GM21515 (cell line): ENCODE measurements around the gene C20orf204.

ENCODE experiments used
- ATAC-seq: cut with Tn5 transposase; IDR thresholded peaks from one replicate; pipeline ENCODE4 v1.9.1; 2021; ENCODE audit not compliant: unreplicated experiment

C20orf204 gene

DNA sequence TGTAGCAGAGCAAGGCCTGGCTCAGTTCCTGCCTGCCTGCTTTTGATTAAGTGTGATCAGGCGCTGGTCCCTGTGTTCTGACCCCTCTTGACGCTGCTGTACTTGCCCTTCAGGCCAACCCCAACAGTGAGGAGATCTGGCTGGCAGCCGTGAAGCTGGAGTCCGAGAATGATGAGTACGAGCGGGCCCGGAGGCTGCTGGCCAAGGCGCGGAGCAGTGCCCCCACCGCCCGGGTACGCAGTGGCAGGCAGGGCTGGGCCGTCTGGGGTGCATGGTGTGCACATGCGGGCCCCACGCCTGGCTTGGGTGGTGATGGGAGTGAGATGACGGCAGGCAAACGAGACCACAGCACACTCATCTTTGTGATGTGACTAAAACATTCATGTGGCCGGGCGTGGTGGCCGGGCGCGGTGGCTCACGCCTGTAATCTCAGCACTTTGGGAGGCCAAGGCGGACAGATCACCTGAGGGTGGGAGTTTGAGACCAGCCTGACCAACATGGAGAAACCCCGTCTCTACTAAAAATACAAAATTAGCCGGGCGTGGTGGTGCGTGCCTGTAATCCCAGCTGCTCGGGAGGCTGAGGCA is 10.1 kb upstream of the C20orf204 start:
- no peak for ATAC-seq

DNA sequence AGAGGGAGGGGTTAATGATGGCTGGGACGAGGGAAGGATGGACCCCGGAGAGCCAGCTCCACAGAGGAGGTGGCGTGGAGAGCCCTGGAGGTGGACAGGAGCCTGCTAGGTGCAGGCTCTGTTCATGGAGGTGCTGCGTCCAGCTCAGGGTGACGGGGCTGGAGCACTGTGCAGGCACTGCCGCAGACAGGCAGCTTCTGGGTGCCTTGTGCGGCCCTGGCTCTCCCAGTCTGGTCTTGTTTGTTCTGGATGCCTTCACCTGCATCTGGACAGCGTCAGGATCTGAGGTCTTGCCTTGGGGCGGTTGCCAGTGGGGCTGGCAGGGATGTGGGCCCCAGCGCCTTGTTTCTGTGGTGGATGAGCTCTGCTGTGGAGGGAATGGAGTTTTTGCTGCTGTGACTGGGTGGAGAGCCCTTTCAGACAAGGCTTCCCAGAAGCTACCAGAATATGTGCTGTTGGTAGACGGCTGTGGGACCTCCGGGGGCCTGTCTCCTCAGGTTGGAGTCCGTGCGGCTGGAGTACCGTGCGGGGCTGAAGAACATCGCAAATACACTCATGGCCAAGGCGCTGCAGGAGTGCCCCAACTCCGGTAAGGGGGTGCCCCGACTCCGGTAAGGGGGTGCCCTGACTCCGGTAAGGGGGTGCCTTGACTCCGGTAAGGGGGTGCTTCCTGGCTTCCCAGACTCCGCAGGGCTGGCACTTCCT is 7.8 kb upstream of the C20orf204 start:
- no peak for ATAC-seq

DNA sequence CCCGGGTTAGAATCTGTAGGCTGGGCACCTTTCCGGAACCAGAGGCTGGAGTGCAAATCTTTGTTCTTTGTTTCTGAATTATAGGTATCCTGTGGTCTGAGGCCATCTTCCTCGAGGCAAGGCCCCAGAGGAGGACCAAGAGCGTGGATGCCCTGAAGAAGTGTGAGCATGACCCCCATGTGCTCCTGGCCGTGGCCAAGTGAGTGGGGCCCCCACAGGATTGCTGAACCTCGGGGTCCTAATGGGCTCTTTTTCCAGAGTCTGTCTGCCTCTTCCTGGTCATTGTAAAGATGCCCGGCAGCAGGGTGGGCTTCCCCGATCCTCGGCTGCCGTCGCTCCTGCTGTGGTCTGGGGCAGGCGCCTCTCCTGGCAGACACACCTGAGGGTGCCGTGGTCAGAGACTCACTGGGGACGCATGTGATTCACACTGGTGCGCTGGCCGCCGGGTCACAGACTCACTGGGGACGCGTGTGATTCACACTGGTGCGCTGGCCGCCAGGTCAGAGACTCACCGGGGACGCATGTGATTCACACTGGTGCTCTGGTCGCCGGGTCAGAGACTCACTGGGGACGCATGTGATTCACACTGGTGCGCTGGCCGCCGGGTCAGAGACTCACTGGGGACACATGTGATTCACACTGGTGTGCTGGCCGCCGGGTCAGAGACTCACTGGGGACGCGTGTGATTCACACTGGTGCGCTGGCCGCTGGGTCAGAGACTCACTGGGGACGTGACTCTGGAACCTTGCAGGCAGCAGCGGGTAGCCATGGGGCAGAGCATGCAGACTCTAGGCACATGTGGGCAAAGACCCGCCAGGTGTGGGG is 6.5 kb upstream of the C20orf204 start:
- ATAC-seq: no peak

DNA sequence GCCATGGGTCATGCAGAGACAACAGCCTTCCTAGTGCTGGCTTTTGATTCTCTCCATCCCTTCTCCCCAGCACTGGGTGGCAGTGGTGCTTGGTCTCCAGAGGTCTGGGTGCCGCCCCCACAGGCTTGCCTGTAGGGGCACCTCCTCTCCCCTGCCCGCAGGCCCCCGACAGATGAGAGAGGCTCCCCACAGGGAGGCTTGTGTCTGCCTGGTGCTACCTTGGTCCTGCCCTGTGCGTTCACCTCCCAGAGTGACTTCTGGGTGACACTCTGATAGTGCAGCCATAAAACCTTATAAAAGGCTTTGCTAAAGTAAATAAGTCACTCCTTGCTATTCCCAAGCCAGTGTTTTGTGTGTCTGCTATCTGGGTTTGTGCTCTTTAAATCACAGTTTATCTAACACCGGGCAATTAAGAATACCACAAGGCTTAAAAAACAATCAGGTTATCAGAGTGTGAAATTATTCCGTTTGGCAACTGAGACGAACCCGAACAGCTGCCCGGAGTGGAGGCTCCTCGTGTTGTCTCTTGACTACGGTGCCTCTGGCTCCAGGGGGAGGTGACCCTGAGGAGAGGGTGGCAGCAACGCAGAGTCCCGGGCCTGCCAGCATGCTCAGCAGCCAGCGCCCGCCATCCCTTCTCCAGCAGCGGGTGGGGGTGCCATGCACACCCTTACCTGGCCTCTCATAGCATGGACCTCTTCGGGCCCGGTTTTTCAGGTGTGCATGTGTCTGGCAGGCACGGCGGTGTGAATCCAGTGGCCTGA is 5.4 kb upstream of the C20orf204 start:
- no peak for ATAC-seq

DNA sequence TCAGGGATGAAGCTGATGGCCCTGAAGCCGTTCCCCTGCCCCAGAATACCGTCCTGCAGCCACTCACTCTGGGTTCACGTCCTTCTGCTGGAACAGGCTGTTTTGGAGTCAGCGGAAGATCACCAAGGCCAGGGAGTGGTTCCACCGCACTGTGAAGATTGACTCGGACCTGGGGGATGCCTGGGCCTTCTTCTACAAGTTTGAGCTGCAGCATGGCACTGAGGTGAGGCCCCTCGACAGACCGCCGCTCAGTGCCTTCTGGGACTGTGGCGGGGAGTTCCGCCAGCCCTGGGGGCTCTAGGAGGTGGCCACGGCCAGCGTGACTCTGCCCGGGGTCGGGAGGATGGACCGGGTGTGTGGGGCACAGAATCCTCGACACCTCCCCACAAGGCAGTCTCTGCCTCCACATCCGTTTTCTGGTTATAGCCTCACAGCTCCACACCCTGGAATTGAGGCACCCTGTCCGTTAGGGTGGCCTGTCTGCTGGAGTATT is 4.1 kb upstream of the C20orf204 start:
- no peak for ATAC-seq

DNA sequence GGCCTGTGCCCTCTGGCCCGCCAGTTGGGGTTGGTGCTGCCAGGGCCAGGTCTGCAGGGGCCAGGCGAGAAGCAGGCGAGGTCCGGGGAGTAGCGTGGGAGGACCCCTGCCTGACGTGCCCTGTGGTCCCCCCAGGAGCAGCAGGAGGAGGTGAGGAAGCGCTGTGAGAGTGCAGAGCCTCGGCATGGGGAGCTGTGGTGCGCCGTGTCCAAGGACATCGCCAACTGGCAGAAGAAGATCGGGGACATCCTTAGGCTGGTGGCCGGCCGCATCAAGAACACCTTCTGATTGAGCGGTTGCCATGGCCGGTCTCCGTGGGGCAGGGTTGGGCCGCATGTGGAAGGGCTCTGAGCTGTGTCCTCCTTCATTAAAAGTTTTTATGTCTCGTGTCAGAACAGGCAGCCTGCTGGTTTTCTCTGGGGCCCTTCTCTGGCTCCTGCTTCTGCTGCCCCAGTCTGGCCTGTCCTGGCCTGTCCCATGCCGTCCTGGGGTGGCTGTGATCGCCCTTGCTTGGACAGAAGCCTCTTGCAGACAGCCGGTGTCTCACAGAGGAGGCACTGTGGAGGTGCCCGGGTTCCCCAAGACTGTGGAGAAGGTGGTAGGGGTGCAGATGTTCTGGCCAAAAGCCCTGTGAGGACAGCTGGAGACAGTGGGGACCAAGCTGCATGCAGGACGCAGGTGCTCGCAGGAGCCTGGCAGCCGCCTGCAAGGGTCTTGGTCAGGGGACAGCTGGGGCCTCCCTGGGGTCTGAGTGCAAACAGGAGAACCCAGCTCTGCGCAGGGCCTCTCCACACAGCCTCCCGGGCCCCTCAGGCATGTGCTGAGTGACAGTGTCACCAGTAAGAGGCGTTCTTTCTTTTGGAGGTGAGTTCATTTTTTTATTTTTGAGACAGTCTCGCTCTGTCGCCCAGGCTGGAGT is 3.0 kb upstream of the C20orf204 start:
- ATAC-seq: no peak

GRCh38 chr20:64033981-64034493 is 1.9 kb upstream of the C20orf204 start:
- no peak for ATAC-seq

DNA sequence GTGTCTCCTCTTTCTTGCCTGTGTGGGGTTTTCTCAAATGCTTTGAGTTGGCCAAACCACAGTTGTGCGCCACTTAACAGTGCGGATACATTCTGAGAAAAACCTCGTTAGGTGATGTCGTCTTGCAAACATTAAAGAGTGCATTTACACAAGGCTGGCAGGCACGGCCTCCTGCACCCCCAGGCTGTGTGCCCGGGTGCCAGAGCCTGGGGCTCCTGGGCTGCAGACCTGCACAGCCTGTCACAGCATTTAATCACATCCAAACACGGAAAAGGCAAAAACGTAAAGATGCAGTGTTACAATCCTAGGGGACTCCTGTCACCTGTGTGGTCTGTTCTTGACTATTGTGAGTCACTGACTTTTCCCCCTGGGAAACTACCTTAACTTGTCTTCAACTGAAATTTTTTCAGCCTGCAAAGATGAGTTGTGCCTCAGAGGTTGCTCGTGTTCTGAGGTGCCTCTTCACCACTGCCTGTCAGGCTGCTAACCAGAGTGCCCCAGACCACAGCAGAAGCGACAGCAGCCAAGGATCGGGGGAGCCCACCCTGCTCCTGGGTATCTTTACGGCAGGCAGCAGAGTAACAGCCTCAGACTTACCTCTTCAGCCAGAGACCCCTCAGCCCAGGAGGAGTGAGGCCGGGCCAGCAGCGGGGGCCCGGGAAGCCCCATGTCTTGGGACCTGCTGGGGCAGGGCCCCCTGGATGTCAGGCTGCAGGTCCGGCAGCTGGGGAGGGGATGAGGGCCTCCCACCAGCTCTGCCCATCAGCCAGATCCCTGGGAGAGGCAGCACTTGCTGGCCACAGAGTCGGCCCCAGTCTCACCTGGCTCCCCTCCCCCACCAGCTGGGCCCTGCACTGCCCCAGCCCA is 683 bp upstream of the C20orf204 start:
- no peak for ATAC-seq

DNA sequence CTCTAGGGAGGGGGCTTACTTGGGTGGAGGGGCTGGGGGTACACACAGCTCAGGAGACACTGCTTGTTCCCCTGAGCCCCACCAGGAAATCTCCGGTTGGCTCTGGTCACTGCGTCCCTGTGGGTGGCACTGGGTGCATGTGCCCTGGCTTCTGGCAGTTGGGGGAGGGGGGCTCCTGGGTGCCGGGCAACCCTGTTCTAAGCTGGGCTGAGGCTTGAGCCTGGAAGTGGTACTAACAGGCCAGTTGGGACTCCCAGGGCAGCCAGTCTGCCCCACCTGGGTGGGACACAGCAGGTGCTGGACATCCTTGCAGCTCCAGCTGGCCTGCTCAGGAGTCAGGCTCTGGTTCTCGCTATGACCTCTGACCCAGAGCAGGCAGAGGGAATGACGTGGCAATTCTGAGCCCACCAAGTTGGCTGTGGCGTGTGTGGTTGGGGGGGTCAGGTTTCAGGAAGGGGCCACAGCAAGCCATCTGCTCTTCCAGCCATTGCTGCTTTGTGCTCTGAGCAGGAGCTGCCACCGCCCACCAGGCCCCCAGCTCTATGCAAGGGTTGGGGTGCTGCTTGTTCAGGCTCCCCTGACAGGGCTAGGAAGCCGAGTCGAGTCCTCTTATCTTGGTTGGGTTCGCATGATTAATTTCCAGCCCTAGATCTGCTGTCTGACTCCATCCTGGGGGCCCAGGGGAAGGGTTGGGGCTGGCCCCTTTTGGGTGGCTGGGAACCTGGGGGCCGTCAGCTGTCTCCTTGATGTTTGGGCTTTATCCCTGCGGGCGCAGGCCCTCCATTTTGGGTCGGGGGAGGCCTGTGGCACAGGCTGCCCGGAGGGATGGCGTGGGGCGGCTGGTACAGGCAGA is 590 bp downstream of the C20orf204 start:
- no peak for ATAC-seq

DNA sequence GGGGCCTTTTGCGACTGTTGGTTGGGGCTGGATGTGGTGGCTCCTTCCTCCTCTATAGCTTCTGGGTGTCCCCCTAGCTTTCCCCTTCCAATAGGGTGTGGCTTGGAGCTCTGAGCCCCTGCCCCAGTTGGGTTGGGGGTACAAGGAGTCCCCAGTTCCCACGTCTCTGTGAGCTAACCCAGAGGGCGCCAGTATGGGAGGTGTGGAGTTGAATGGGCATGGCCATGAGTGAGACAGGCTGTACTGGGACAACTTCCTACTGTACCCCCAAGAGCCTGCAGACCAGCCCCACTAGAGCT is 1.2 kb downstream of the C20orf204 start:
- no peak for ATAC-seq

DNA sequence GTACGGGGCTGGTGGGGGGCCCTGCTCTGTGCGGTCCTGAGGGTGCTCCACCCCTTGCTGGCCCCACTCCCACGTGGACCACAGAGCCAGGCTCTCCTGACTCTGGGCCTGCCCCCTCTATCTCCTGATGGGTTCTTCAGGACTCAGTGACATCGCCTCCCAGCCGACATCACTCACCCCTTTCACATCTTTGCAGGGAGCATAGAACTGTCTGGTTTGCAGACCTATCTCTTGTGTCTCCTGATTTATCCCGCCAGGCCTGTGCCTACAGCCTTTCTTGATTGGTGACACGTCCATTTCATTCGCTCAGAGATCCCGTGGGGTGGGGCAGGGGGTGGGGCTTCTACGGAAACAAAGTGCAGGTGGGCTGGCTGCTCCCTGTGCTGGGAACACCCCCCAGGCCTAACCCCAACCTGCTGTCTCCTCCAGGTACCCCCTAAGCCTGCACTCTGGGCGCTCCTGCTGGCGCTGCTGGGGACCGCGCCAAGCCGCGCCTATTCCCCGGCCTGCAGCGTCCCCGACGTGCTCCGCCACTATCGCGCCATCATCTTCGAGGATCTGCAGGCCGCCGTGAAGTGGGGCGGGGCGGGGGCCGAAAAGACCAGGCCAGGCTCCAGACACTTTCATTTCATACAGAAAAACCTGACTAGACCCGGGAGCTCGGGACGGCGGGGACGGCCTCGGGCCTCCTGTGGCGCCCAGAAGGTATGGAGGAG is 1.7 kb downstream of the C20orf204 start:
- no peak for ATAC-seq

GRCh38 chr20:64038224-64038564 is 2.2 kb downstream of the C20orf204 start:
- ATAC-seq: peak; percentile 13

DNA sequence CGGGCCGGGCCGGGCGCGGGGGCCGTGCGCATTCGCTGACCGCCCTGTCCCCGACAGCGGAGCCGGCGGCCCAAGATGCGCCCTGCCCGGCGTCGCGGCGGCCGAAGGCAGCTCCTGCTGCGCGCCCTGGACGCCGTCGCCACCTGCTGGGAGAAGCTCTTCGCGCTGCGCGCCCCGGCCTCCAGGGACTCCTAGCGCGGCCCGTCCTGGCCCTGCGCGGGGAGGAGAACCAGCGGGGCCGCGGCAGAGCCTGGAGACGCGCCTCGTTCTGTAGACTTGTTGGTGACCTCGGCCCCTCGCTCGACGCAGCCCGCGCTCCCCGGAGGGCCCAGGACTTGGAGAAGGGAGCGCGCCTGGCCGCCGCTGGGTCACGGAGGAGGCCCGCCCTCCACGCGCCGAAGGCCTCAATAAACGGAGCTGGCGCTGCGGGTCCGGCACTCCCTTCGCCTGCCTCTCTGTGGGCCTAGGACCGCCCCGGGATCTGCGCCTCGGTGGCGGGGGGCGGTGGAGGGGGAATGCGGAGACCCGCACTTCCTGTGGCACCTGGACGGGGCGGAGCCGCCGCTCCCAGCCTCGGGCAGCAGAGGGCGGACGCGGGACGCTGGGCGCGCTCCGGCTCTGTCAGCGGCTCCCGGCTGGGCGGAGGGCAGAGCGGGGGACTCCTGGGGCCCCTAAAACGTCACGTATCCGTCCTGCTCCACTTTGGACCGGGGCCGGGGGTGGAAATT is 2.7 kb downstream of the C20orf204 start:
- peak; percentile 34 for ATAC-seq

- ATAC-seq: no peak
Observed at GRCh38 chr20:64039293-64040160, 3.5 kb downstream of the C20orf204 start.

DNA sequence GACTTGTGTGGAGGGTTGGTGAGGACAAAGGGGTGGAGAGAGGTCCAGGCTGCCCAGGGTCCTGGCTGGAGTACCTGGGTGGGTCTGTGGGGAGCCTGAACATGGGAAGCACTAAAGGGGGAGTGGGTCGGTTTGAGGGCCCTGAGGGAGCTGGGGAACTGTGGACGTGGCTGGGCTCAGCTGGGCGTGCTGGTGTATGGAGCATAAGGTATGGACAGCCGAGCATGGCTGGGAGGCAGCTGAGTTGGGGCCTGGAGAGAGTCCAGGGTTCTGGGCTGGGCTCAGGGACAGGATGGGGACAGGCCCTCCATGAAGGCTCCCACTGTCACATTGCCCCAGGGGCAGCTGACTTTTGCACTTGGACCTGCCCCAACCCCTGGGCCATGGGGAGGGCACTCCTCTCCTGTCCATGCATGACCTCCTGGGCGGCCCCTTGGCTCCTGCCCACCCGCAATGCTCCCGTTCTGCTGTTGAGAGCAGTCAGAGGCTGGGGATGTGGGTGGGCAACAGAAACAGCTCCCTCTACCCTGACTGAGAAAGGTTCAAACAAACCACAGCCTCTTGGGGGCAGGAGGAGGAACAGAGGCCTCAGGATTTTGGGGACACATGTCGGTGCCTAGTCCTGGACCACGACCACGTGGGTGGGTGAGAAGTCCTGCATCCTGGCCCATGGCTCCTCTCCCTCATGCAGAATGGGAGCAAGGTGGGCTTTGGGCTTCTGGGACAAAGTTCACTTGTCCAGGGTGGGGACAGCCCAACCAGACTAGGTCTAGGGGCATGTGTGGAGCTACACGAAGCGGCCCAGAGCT is 4.5 kb downstream of the C20orf204 start:
- no peak for ATAC-seq
